ENCODE data around the gene TOX3. TPM values are rescaled to one million over a fixed set of nuclear protein-coding genes. Genes with fewer than 3 reads are reported as not detected.

The TOX3 gene
- total and polyA plus RNA-seq, 2 experiments from 2014 or later: 9.8 to 15.6 TPM

GRCh38 chr16:52398491-52398960, 148.4 kb downstream of the TOX3 start (continued):
- TF ChIP-seq, protein P1, sequence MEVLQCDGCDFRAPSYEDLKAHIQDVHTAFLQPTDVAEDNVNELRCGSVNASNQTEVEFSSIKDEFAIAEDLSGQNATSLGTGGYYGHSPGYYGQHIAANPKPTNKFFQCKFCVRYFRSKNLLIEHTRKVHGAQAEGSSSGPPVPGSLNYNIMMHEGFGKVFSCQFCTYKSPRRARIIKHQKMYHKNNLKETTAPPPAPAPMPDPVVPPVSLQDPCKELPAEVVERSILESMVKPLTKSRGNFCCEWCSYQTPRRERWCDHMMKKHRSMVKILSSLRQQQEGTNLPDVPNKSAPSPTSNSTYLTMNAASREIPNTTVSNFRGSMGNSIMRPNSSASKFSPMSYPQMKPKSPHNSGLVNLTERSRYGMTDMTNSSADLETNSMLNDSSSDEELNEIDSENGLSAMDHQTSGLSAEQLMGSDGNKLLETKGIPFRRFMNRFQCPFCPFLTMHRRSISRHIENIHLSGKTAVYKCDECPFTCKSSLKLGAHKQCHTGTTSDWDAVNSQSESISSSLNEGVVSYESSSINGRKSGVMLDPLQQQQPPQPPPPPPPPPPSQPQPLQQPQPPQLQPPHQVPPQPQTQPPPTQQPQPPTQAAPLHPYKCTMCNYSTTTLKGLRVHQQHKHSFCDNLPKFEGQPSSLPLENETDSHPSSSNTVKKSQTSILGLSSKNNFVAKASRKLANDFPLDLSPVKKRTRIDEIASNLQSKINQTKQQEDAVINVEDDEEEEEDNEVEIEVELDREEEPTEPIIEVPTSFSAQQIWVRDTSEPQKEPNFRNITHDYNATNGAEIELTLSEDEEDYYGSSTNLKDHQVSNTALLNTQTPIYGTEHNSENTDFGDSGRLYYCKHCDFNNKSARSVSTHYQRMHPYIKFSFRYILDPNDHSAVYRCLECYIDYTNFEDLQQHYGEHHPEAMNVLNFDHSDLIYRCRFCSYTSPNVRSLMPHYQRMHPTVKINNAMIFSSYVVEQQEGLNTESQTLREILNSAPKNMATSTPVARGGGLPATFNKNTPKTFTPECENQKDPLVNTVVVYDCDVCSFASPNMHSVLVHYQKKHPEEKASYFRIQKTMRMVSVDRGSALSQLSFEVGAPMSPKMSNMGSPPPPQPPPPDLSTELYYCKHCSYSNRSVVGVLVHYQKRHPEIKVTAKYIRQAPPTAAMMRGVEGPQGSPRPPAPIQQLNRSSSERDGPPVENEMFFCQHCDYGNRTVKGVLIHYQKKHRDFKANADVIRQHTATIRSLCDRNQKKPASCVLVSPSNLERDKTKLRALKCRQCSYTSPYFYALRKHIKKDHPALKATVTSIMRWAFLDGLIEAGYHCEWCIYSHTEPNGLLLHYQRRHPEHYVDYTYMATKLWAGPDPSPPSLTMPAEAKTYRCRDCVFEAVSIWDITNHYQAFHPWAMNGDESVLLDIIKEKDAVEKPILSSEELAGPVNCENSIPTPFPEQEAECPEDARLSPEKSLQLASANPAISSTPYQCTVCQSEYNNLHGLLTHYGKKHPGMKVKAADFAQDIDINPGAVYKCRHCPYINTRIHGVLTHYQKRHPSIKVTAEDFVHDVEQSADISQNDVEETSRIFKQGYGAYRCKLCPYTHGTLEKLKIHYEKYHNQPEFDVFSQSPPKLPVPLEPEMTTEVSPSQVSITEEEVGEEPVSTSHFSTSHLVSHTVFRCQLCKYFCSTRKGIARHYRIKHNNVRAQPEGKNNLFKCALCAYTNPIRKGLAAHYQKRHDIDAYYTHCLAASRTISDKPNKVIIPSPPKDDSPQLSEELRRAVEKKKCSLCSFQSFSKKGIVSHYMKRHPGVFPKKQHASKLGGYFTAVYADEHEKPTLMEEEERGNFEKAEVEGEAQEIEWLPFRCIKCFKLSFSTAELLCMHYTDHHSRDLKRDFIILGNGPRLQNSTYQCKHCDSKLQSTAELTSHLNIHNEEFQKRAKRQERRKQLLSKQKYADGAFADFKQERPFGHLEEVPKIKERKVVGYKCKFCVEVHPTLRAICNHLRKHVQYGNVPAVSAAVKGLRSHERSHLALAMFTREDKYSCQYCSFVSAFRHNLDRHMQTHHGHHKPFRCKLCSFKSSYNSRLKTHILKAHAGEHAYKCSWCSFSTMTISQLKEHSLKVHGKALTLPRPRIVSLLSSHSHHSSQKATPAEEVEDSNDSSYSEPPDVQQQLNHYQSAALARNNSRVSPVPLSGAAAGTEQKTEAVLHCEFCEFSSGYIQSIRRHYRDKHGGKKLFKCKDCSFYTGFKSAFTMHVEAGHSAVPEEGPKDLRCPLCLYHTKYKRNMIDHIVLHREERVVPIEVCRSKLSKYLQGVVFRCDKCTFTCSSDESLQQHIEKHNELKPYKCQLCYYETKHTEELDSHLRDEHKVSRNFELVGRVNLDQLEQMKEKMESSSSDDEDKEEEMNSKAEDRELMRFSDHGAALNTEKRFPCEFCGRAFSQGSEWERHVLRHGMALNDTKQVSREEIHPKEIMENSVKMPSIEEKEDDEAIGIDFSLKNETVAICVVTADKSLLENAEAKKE (CRISPR knock-in tag; IDR thresholded peaks at IDR 0.05): no peak
- TF ChIP-seq STAT1 (IDR thresholded peaks at IDR 0.05; ENCODE audit: unreplicated experiment): no peak

DNA sequence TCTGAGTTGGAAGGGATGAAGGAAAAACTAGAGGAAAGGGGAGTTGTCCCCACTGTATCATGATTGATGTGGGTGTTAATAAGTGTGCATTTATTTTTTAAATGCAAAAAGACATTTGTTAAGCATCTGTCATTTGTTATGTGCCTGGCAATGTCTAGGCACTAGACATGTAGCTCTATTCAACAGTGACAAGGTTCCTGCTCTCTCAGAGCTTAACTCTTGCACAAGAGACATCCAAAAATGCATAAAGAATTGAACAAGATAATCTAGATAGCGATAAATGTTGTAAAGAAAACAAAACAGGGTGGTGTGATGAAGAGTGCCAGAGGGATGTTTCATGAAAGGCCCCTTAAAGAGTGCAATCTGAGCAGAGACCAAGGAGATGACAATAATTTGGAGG, 148.9 kb downstream of the TOX3 start:
- Histone ChIP-seq H3K27ac (ENCODE audit: low read depth) (no peak overlapping the region), H3F3A (replicated peaks; ENCODE audit: low read depth) (no peaks in the 10 kb centered on the region), H3K9me2 (ENCODE audit: insufficient read depth) (peaks cover 15% of the 10 kb centered on the region), H3K79me2 (replicated peaks; ENCODE audit: insufficient read depth) (no peaks in the 10 kb centered on the region), H2AFZ (no peak overlapping the region), H3K4me2 (no peak overlapping the region), H3K27me3 (ENCODE audit: insufficient read depth) (no peaks in the 10 kb centered on the region), H3K4me1 (ENCODE audit: insufficient read depth) (peaks cover 5% of the 10 kb centered on the region; the same call in 1 of the 2 replicates), H4K20me1 (replicated peaks; ENCODE audit: insufficient read depth) (no peaks in the 10 kb centered on the region), H3K36me3 (ENCODE audit: insufficient read depth) (no peaks in the 10 kb centered on the region), H3K4me3 (no peak overlapping the region)
- Mint-ChIP-seq H3K27ac (no peak overlapping the region), H3K4me1 (peaks cover 9% of the 10 kb centered on the region), H3K27me3 (ENCODE audit: insufficient read depth, low read depth, poor library complexity) (peaks cover 2% of the 10 kb centered on the region), H3K9me3 (no peaks in the 10 kb centered on the region), H3K36me3 (ENCODE audit: low read depth) (no peaks in the 10 kb centered on the region), H3K4me3 (no peak overlapping the region)
- no peak for DNase-seq (ENCODE audit: low spot score)
- no peak for ATAC-seq
- TF ChIP-seq ZNF331 (CRISPR knock-in tag; IDR thresholded peaks at IDR 0.05; ENCODE audit: low read depth): no peak
- no peak for TF ChIP-seq POLR2AphosphoS5 (IDR thresholded peaks at IDR 0.05; ENCODE audit: low read depth)
- TF ChIP-seq, protein P2, sequence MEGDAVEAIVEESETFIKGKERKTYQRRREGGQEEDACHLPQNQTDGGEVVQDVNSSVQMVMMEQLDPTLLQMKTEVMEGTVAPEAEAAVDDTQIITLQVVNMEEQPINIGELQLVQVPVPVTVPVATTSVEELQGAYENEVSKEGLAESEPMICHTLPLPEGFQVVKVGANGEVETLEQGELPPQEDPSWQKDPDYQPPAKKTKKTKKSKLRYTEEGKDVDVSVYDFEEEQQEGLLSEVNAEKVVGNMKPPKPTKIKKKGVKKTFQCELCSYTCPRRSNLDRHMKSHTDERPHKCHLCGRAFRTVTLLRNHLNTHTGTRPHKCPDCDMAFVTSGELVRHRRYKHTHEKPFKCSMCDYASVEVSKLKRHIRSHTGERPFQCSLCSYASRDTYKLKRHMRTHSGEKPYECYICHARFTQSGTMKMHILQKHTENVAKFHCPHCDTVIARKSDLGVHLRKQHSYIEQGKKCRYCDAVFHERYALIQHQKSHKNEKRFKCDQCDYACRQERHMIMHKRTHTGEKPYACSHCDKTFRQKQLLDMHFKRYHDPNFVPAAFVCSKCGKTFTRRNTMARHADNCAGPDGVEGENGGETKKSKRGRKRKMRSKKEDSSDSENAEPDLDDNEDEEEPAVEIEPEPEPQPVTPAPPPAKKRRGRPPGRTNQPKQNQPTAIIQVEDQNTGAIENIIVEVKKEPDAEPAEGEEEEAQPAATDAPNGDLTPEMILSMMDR (conservative IDR thresholded peaks at IDR 0.05; ENCODE audit: low read depth in 2 of 2): no peak
- no peak for TF ChIP-seq STAT1 (IDR thresholded peaks at IDR 0.05; ENCODE audit: unreplicated experiment)
- no peak for TF ChIP-seq CREB1 (CRISPR knock-in tag; IDR thresholded peaks at IDR 0.05; ENCODE audit: low read depth)
- no peak for TF ChIP-seq JUNB (IDR thresholded peaks at IDR 0.05; ENCODE audit: unreplicated experiment)
- no peak for TF ChIP-seq NANOG (IDR thresholded peaks at IDR 0.05; ENCODE audit: borderline replicate concordance)
- no peak for TF ChIP-seq EZH2 (IDR thresholded peaks at IDR 0.05; ENCODE audit: low read depth, unreplicated experiment)
